LHCN-M2 (cell line): ENCODE data around the gene AGAP1. TPM values are rescaled to one million over a fixed set of nuclear protein-coding genes. Genes with fewer than 3 reads are reported as not detected.

Experiments used
- DNase-seq: peaks from one replicate; pipeline ENCODE4 v3.0.0-alpha.2; 2012; ENCODE audit warnings: low read depth
- total RNA-seq: library from RNA; depleted of rRNA; stranded (reverse); fragments of >200 nt; gene quantifications from 2 replicates; pipeline ENCODE4 v1.2.3, GENCODE V29; 2014

AGAP1 gene
- total RNA-seq, 1 experiment from 2014 or later: 15.2 TPM

DNA sequence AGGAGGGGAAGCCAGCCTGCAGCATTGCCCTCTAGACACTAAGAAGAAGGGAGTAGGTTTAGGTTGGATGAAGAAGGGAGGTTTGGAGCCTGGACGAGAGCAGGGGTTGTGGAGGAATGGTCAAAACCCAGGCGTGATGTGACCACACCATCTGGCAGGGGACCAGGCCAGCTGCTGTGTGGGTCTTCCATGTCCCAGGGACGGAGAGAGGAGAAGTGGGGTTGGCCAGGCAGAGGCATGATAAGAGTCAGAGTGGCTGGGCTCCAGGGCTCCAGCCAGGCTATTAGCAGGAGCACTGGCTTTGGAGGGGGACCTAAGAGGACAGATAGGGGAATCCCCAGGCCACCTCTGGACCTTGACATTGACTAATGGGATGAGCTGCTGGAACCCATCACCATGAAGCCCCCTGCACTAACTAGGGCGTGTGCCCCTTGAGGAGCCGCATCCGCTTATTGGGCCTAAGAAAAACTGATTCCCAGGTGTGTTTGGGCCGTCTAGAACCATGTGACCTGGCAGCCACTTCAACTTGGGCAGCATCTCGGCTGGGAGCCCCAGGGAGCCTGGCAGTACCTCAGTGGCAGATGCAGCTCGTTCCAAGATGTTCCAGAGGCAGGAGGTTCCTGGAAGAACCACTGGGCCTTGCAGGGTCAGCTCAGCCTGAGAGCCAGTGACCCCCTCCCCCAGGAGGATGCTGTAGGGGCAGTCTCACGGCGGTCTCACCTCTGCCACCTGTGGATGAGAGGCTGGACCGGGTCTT is 235.1 kb downstream of the AGAP1 start:
- no peak for DNase-seq

GRCh38 chr2:235729557-235729947 is 235.7 kb downstream of the AGAP1 start:
- no peak for DNase-seq

DNA sequence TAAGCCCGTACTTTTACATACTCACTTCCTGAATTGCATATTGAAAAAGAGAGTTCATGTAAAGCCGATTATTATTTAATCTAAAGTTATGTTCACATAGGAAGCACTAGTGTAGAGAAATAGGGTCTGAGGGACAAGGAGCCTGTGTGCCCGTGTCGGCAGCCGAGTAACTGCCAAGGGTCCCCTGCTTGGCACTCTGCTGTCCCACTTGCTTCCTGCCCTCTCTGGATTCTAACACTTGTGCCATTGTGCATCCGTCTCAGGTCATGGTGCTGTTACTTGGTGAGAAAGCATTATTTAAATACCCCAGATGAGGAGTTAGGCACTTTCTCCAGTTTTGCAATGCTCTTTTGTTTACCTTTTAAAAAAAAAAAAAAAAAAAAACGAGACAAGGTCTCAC is 236.3 kb downstream of the AGAP1 start:
- no peak for DNase-seq

GRCh38 chr2:235733761-235734160 is 239.9 kb downstream of the AGAP1 start:
- DNase-seq: no peak

DNA sequence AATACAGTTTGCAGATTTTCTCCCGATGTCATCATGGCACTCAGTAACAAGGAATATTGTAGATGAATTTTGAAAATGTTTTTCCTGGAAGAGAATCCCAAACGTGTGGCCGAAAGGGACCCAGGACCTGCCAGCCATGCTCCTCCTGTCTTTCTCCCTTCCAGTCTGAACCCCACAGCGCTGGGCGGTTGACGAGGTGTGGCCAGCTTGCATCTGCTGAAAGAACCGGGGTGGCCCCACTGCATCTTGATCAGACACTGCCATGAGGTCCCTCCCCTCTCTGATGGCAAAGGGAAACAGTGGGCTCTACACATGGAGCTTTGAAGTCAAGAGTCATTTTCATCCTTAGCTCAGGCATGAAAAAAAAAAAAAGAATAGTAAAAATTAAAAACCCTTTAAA is 240.3 kb downstream of the AGAP1 start:
- DNase-seq: no peak

DNA sequence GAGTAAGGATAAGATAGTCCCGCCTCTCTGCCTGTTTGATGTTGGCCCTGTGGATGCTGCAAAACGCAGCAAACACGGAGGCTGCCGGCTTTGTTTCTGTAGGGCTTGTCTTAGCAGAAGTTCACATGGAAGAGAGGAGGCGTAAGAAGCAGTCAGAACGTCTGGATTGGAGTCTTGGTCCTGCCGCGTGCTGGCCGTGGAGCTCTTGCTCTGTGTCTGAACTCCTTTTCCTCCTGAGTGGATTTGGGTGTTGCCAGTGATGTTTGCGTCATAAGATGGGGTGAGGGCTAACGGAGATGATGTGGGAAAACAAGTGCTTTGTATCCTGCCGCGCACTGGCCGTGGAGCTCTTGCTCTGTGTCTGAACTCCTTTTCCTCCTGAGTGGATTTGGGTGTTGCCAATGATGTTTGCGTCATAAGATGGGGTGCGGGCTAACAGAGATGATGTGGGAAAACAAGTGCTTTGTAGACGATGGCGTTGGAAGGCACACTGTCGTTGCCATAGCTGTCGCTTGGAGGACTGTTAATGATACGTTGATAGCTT is 240.9 kb downstream of the AGAP1 start:
- no peak for DNase-seq

DNA sequence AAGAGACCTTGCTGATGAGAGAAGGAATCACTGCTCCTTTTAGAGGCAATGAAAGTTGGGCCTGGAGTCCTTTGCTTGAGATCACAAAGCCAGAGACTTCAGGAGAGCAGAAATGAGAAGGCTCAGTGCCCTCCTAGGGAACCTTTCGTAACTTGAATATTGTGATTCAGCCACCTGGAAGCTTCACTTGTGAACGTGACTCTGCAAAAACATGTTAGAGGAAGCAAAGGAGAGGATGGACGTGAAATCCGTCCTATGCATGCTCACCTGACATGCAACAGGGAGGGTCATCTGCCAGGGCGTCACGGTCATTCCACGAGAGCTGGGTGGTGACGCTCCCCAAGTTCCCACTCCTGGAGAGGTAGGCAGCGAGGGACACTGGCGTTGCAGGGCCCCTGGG is 243.6 kb downstream of the AGAP1 start:
- no peak for DNase-seq

- no peak for DNase-seq
Observed at GRCh38 chr2:235737840-235738239, 244.0 kb downstream of the AGAP1 start.

DNA sequence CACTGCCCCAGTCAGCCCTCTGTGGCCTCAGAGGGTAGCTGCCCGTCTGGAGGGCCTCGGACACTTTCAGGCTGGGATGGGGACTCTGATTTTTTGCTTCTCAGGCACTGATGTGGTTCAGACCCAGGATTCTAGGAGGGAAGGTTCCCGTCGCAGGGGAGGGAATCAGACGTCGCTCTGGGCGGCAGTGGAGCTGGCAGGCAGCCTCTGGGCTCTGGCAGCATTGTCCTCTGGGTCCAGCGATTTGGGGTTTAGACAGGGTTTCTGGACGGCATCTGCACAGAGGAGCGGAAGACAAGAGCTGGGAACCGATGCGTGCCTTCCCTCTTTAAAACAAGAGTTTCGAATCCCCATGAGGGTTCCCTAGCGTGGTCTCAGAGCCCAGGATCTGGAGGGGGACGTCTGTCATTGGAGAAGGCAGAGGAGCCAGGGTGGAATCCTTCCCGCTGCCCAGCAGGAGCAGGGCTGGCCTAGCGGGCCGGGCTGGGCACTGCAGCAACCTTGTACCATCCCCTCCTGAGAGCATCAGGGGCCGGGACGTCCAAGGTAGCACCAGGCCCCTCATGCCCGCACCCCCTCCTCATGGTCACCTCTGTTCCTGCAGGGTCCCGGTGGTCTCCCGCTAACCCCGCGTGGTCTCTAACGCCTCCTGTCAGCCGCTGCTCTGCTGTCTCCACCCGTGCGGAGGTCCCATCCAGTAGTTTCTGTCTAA is 246.0 kb downstream of the AGAP1 start:
- no peak for DNase-seq

DNA sequence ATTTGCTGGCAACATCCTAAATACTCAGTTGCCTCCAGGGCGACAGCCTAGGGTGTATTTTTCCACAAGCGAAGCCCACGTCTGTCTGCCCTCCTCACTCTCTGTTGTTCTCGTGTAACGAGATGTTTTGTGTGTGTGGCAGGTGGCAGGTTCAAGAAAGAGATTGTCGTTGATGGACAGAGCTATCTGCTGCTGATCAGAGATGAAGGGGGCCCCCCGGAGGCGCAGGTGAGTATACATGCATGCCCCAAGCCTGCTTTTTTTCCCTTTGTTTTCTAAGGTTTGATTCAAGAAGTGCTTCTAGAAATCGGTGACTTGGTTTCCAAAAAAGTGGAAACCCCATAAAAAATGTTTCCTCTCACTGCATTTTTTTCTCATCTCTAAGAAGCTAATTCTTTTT is 247.0 kb downstream of the AGAP1 start:
- no peak for DNase-seq

GRCh38 chr2:235744161-235744560 is 250.3 kb downstream of the AGAP1 start:
- no peak for DNase-seq

- peak; percentile 36 for DNase-seq
Observed at GRCh38 chr2:235745597-235745996, 251.8 kb downstream of the AGAP1 start.

DNA sequence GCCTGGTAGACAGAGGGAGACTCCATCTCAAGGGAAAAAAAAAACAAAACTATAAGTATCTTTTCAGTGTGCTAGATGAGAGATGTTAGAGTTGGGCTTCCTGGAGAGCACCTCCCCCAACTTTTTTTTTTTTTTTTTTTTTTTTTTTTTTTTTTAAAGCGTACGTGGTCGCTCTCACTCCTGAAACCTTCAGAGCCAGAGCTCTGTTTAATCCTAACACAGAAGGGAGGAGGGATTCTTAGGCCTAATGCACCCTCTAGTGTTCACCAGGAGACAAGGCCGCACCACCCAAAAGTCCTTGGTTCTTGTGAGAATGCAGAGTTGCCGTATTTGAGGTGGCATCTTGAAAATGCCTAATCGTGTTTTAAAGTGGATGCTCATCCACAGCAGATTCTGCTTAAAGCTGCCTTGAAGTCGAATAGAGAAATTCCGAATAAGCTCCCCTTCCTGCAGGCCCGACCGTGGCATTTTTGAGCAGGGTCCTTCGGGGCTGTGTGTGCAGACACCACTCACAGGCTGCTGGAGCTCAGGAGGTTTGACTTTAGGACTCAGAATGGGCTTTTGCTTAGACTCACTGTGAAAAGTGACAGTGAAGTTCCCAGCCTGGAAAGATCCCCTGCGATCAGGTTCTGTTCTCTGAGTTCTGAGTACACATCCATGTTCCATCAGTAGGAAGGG is 252.6 kb downstream of the AGAP1 start:
- DNase-seq: peak; percentile 81

- no peak for DNase-seq
Observed at GRCh38 chr2:235747001-235747785, 253.3 kb downstream of the AGAP1 start.

DNA sequence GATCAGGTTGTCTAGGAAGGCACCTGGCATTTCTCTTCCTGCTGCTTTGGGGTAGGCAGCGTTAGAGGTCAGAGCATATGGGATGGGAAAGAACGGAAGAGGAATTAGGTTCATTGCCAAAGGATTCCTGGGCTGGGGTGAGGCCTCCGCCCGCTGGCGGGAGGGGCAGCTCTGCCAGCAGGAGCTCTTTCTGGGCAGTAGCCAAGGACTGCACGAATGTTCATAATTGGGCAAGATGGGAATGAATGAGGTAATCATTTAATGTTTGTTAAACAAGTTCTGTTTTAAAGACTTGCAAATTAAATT is 253.9 kb downstream of the AGAP1 start:
- DNase-seq: peak; percentile 39

DNA sequence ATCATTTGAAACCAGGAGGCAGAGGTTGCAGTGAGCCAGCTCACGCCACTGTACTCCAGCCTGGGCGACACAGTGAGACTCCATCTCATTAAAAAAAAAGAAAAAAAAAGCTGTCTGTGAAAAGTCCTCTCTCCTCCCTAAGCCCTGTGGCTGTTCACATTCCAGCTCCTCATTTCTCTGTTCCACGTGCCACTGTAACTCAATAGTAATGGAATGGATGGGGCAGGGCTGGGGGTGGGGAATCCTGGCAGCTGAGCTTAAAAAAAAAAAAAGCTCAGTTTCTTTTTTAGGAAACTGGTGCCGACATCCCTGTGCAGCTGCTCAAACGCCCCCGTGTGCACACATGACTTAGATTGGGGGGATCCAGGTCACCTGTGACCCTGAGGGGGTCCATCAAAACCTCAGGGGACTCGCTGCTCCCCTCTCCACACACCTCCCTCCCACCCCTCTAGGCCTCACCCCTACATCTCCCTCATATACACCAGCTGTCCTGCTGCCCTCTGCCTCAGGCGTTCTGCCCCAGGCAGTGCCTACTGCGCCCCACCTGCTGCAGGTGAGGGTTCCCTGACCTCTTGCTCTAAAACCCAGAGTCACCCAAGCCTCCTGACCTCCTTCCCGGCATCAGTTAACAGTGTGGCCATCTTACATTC is 255.4 kb downstream of the AGAP1 start:
- DNase-seq: peak; percentile 87

GRCh38 chr2:235749771-235750160 is 255.9 kb downstream of the AGAP1 start:
- no peak for DNase-seq

DNA sequence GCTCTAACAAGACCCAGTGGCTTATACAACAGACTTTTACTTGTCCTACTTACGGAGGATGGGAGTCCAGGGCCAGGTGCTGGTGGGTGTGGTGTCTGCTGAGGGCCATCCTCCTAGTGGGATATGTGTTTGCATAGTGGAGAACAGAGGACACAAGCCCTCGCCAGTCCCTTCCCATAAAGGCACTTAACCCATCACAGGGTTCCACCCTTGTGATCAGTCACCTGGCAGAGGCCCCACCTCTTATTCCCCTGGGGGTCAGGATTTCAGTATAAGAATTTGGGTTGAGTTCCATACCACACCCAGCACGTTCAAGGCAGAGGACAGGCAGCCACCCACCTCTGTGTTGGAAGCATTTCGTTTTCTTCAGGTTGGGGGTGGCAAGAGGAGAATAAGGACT is 259.0 kb downstream of the AGAP1 start:
- no peak for DNase-seq

DNA sequence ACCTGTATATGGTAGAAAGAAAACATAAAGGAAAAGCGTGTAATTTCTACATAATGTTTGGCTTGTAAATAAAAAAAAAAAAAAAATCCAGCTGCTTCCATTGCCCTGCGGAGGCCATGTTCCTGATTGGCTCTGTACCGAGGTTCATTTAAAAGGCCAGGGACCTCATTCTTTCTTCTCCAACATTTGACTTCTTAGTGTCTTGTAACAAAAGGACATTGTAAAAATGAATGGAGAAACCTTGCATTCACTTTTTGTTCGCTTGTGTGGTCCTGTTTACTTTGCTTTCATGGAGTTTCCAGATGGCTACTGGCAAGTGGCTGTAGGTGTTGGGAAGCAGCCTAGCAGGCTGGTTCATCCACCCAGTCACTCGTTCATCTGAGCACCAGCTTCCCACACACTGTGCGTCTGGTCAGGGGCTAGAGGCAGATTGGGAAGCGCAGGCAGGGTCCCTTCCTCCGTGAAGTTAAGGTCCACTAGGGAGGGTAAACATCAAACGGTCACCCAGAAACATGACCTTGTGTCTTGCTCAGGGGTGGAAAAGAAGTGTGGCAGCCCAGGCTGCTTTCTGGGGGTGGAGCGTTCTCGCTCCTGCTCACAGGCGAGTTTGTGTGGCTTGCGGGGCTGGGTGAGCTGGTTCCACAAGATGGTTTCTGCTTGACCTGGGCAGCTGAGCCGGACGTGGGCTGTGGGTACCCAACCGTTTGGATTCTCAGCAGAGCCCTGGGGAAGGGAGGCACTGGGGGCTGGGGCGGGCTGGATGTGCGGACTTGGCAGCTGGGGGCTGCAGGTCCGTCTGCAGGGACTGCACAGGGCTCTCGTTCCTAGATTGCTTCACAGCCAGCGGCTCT is 260.7 kb downstream of the AGAP1 start:
- DNase-seq: no peak

GRCh38 chr2:235756491-235756890 is 262.6 kb downstream of the AGAP1 start:
- no peak for DNase-seq
